Calu3 (cell line): ENCODE results near the gene TRMT2A. TPM values are rescaled to one million over a fixed set of nuclear protein-coding genes. Genes with fewer than 3 reads are reported as not detected.

ENCODE experiments used
- BruUV-seq: library from RNA; stranded (reverse); fragments of 400-500 nt; replicated peaks from 2 replicates; lab custom pipeline; 2021; lab: Mats Ljungman, UMichigan
- CTCF ChIA-PET: fragments of 300-600 bp; sonication (Branson Sonifier 250); formaldehyde crosslinking; loops from one replicate; lab custom pipeline; 2022; ENCODE audit warnings: antibody characterized with exemption; lab: Charles Lee
- DNase-seq: peaks from one replicate; pipeline ENCODE4 v3.0.0; 2022
- H3K27ac Mint-ChIP-seq: one replicate; pipeline ENCODE4 v1.8.0; 2022; ENCODE audit warnings: mixed read lengths; ENCODE audit not compliant: unreplicated experiment
- H3K27me3 Mint-ChIP-seq: one replicate; pipeline ENCODE4 v1.8.0; 2022; ENCODE audit warnings: mixed read lengths; ENCODE audit not compliant: unreplicated experiment
- H3K36me3 Mint-ChIP-seq: one replicate; pipeline ENCODE4 v1.8.0; 2022; ENCODE audit warnings: mild to moderate bottlenecking, moderate library complexity, mixed read lengths; ENCODE audit not compliant: insufficient read depth, unreplicated experiment
- H3K4me1 Mint-ChIP-seq: one replicate; pipeline ENCODE4 v1.8.0; 2022; ENCODE audit warnings: mild to moderate bottlenecking, low read depth, mixed read lengths; ENCODE audit not compliant: unreplicated experiment
- H3K4me3 Mint-ChIP-seq: one replicate; pipeline ENCODE4 v1.8.0; 2022; ENCODE audit warnings: mild to moderate bottlenecking, low read depth, moderate library complexity, mixed read lengths; ENCODE audit not compliant: unreplicated experiment
- H3K9me3 Mint-ChIP-seq: one replicate; pipeline ENCODE4 v1.8.0; 2022; ENCODE audit warnings: low read depth, mixed read lengths; ENCODE audit not compliant: unreplicated experiment
- intact Hi-C: fragments of 100-400 bp; cut with micrococcal nuclease; formaldehyde crosslinking; loops from one replicate; pipeline ENCODE4 v1.10.0; 2022; ENCODE audit not compliant: unreplicated experiment
- total RNA-seq: library from RNA; stranded (reverse); gene quantifications from 2 replicates; pipeline ENCODE4 v1.2.3, GENCODE V29; 2022
- TF ChIP-seq, protein P1 (sequence below): fragments of 200-600 bp; IDR thresholded peaks from one replicate; pipeline ENCODE4 v1.8.0; 2022; ENCODE audit warnings: antibody characterized with exemption; ENCODE audit not compliant: unreplicated experiment

The TRMT2A gene
- total RNA-seq, 1 experiment from 2014 or later: 63.0 TPM

GRCh38 chr22:20131597-20131858 is 14.5 kb upstream of the TRMT2A start, which contains the start of gene ZDHHC8:
ZDHHC8 (plus strand) TSS chr22:20131804; CDS start chr22:20131948, 144 bp downstream.
- H3K27ac Mint-ChIP-seq: no peak within 1 kb of the TSS
- BruUV-seq: no TSS peak
- intact Hi-C loops: no loop called here

GRCh38 chr22:20130731-20131596 is 13.9 kb upstream of the TRMT2A start:
- Mint-ChIP-seq H3K9me3 (no peaks in the 10 kb centered on the region), H3K27me3 (no peaks in the 10 kb centered on the region), H3K4me3 (peak overlapping the region; percentile 44), H3K27ac (no peak overlapping the region), H3K36me3 (peaks cover 49% of the 10 kb centered on the region), H3K4me1 (peaks cover 7% of the 10 kb centered on the region)
- intact Hi-C loops: no loop called here
- CTCF ChIA-PET: no interaction called here
- BruUV-seq: no TSS peak
- DNase-seq: peak; percentile 80
- TF ChIP-seq, protein P1, sequence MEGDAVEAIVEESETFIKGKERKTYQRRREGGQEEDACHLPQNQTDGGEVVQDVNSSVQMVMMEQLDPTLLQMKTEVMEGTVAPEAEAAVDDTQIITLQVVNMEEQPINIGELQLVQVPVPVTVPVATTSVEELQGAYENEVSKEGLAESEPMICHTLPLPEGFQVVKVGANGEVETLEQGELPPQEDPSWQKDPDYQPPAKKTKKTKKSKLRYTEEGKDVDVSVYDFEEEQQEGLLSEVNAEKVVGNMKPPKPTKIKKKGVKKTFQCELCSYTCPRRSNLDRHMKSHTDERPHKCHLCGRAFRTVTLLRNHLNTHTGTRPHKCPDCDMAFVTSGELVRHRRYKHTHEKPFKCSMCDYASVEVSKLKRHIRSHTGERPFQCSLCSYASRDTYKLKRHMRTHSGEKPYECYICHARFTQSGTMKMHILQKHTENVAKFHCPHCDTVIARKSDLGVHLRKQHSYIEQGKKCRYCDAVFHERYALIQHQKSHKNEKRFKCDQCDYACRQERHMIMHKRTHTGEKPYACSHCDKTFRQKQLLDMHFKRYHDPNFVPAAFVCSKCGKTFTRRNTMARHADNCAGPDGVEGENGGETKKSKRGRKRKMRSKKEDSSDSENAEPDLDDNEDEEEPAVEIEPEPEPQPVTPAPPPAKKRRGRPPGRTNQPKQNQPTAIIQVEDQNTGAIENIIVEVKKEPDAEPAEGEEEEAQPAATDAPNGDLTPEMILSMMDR: no peak

More at GRCh38 chr22:20131597-20131858, 14.5 kb upstream of the TRMT2A start, which contains the start of gene ZDHHC8:
- no peaks in the 10 kb centered on the region for H3K27me3 Mint-ChIP-seq
- CTCF ChIA-PET: no interaction called here
- no peaks in the 10 kb centered on the region for H3K9me3 Mint-ChIP-seq
- H3K4me1 Mint-ChIP-seq: peaks cover 7% of the 10 kb centered on the region
- peak; percentile 24 for DNase-seq
- TF ChIP-seq, protein P1: no peak
- H3K4me3 Mint-ChIP-seq: peak within 1 kb of the TSS; percentile 69
- peaks cover 46% of the 10 kb centered on the region for H3K36me3 Mint-ChIP-seq

- TF ChIP-seq, protein P1: no peak
- H3K27me3 Mint-ChIP-seq: no peaks in the 10 kb centered on the region
- H3K4me1 Mint-ChIP-seq: peaks cover 7% of the 10 kb centered on the region
- H3K9me3 Mint-ChIP-seq: no peaks in the 10 kb centered on the region
- CTCF ChIA-PET: no interaction called here
- no TSS peak for BruUV-seq
- H3K27ac Mint-ChIP-seq: no peak overlapping the region
- DNase-seq: peak; percentile 44
- peak overlapping the region; percentile 44 for H3K4me3 Mint-ChIP-seq
- peaks cover 52% of the 10 kb centered on the region for H3K36me3 Mint-ChIP-seq
- intact Hi-C loops: no loop called here
These were observed 13.3 kb upstream of the TRMT2A start for GRCh38 chr22:20130319-20130718.

DNA sequence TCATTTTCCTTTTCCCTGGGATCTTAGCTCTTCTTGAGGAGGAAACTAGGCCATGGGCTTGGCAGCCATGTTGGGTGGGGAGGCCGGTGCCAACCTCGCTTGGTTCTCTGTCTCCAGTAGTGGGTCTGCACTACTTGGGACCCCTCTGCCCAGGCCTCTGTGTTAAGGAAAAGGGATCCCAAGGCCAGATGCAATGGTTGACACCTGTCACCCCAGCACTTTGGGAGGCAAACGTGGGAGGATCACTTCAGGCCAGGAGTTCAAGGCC is 12.7 kb upstream of the TRMT2A start:
- H3K4me1 Mint-ChIP-seq: peaks cover 7% of the 10 kb centered on the region
- DNase-seq: no peak
- H3K27ac Mint-ChIP-seq: no peak overlapping the region
- CTCF ChIA-PET: no interaction called here
- H3K4me3 Mint-ChIP-seq: no peak overlapping the region
- no TSS peak for BruUV-seq
- peaks cover 52% of the 10 kb centered on the region for H3K36me3 Mint-ChIP-seq
- no peaks in the 10 kb centered on the region for H3K9me3 Mint-ChIP-seq
- intact Hi-C loops: no loop called here
- no peaks in the 10 kb centered on the region for H3K27me3 Mint-ChIP-seq
- TF ChIP-seq, protein P1: no peak
